ENCODE results near the gene TTLL1. TPM values are rescaled to one million over a fixed set of nuclear protein-coding genes. Genes with fewer than 3 reads are reported as not detected.
"Not testable (repeated sequence)": the region's sequence is repeated elsewhere in the genome, so short reads cannot be mapped to it uniquely, and the experiment has no call there.

Gene TTLL1
- total RNA-seq, 2 donors from 2014 or later: 4.4 to 5.2 TPM

DNA sequence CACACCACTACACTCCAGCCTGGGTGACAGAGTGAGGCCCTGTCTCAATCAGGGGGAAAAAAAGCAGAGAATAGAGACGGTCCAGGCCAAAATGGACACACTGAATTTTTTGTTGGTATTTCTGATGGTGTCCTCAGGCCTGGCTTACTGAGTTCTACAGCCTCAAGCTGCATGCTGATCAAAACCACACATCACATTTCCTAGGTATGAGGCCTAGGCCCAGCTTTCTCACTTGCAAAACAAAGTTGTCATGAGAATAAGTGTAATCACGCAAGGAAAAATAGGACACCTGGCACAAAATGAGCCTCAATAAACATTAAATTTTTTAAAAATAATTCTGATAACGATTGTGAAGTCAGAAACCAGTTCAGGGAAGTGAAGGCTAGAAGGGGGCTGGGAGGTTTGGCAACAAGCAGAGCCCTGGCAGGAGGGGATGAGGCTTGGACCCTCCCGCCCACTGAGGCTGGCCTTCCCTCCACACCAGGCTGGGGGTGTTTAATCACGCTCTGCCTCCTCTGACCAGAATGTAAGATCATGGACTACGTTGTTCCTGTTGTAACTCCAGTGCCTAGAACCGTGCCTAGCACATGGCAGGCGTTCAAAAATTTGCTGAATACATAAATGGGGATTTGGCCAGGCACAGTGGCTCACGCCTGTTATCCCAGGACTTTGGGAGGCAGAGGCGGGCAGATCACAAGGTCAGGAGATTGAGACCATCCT lies 92.4 kb downstream of the TTLL1 start:
- no peak for DNase-seq (ENCODE audit: low spot score)
- Histone ChIP-seq H3K9me3 (no peaks in the 10 kb centered on the region), H3K4me3 (no peak overlapping the region), H3K4me1 (peaks cover 7 to 82% of the 10 kb centered on the region in 2 donors), H3K27me3 (no peaks in the 10 kb centered on the region), H3K36me3 (no peaks in the 10 kb centered on the region), H3K27ac (peak overlapping the region; percentile 54 to 86)
- TF ChIP-seq, protein P1, sequence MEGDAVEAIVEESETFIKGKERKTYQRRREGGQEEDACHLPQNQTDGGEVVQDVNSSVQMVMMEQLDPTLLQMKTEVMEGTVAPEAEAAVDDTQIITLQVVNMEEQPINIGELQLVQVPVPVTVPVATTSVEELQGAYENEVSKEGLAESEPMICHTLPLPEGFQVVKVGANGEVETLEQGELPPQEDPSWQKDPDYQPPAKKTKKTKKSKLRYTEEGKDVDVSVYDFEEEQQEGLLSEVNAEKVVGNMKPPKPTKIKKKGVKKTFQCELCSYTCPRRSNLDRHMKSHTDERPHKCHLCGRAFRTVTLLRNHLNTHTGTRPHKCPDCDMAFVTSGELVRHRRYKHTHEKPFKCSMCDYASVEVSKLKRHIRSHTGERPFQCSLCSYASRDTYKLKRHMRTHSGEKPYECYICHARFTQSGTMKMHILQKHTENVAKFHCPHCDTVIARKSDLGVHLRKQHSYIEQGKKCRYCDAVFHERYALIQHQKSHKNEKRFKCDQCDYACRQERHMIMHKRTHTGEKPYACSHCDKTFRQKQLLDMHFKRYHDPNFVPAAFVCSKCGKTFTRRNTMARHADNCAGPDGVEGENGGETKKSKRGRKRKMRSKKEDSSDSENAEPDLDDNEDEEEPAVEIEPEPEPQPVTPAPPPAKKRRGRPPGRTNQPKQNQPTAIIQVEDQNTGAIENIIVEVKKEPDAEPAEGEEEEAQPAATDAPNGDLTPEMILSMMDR (IDR thresholded peaks at IDR 0.05): no peak

DNA sequence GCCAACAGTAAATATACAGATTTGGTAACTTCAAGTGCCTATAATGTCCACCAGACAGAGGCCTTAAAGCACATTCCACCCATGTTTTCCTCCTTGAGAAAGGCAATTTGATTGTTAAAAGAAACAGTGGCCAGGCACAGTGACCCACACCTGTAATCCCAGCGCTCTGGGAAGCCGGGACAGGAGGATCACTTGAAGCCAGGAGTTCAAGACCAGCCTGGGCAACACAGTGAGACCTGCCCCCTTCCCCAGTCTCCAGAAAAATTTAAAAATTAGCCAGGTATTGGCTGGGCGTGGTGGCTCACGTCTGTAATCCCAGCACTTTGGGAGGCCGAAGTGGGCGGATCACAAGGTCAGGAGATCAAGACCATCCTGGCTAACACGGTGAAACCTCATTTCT lies 93.5 kb downstream of the TTLL1 start:
- not testable (repeated sequence) for H3K36me3 ChIP-seq; H3K4me3 ChIP-seq; DNase-seq (ENCODE audit: low spot score); H3K27me3 ChIP-seq; H3K9me3 ChIP-seq
- H3K4me1 ChIP-seq: peaks cover 7 to 79% of the 10 kb centered on the region in 2 donors
- H3K27ac ChIP-seq: peak overlapping the region; percentile 67 to 86

DNA sequence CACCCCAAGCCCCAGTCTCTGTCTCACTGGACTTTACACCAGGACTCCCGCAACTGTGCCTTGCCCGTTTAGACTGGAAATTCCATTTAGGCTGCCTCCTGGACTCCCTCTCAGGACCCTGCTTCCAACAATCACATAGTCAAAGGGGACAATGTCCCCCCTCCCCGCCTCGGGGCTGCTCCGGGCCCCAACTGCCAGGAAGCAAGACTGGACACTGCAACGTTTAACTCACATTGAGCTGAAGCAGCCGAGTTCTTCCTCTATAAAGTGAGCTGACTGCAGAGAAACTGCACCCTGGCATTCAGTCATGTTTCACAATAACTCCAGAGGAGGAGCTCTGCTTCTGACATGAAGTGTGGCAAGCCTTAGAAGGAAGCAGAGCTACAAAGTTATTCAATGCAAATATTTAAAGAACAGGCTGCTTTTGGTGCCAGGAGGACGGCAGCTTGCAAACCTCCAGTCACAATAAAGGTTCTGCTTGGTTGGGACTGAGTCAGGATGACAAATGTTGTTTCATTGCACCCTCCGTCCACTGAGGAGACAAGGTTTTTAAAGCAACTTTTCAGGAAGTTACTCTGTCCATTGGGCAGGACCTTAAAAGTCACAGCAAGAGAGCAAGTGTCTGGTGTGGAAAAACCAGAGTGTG lies 94.2 kb downstream of the TTLL1 start:
- Histone ChIP-seq H3K4me3 (peak overlapping the region in 1 of 2 donors; percentile 20), H3K36me3 (no peaks in the 10 kb centered on the region), H3K9me3 (no peaks in the 10 kb centered on the region), H3K27ac (peak overlapping the region; percentile 67 to 86), H3K4me1 (peaks cover 7 to 79% of the 10 kb centered on the region in 2 donors), H3K27me3 (no peaks in the 10 kb centered on the region)
- TF ChIP-seq, protein P1 (IDR thresholded peaks at IDR 0.05): no peak
- DNase-seq (ENCODE audit: low spot score): peak; percentile 76

DNA sequence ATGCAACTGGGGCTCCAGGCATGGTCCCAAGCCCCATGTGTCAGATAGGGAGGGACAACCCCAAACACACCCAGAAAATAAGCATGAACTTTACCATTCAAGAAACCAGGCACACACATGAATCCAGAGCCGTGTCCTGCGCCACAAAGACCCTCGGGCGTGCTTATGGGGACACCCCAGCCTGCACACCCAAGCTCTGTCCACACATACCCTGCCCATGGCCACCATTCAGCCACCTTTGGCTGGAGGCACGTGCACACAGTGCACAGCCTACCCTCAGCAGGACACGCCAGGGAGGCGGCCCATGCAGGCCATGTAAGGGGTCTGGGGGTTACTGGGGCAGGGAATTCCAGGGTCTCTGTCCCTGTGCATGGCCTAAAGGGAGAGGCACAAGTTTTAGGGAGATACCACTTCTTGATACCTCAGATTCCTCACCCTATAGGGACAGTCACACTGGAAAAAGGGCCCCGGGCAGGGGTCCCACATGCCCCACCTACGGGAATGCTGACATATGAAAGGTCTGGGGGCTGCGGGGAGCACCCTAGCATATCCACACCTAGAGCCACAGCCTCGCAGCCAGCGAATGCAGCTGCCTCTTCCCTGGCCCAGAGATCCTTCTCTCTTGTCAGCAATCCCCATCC lies 94.8 kb downstream of the TTLL1 start:
- peak overlapping the region in 1 of 2 donors; percentile 20 for H3K4me3 ChIP-seq
- TF ChIP-seq, protein P1 (IDR thresholded peaks at IDR 0.05): no peak
- H3K9me3 ChIP-seq: no peaks in the 10 kb centered on the region
- no peaks in the 10 kb centered on the region for H3K27me3 ChIP-seq
- H3K27ac ChIP-seq: peak overlapping the region; percentile 67 to 86
- peaks cover 7 to 76% of the 10 kb centered on the region in 2 donors for H3K4me1 ChIP-seq
- no peak for DNase-seq (ENCODE audit: low spot score)
- H3K36me3 ChIP-seq: no peaks in the 10 kb centered on the region

DNA sequence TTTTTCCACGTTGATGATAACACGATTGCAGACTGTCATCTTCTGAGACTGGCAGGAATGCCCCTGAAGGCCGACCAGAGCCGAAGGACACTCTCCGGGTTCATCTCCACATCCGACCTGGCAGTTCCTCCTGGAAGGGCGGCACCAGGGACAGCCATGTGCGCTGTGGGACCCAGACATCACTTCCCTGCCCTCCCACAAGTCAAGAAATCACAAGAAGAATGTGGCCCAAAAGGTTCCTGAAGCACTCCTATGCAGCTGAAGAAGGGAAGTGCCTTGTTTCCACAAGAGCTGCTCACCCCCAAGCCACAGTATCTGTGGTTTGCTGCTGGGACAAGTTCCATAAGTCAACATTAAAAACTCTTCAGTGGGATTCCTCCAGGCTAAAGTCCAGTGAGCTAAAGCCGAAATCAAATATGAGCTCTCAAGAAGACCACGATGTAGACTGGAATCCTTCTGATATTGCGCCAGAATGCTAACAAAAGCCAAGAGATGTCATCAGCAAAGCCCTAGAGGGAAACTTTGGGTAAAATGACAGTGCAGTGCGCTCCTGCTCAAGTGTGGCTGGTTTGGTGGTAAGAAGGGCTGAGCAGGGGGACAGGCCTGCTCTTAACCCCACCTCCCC lies 95.4 kb downstream of the TTLL1 start:
- Histone ChIP-seq H3K4me3 (no peak overlapping the region), H3K27ac (peak overlapping the region; percentile 67 to 86), H3K36me3 (no peaks in the 10 kb centered on the region), H3K9me3 (no peaks in the 10 kb centered on the region), H3K27me3 (no peaks in the 10 kb centered on the region), H3K4me1 (peaks cover 7 to 76% of the 10 kb centered on the region in 2 donors)
- no peak for DNase-seq (ENCODE audit: low spot score)
- TF ChIP-seq, protein P1 (IDR thresholded peaks at IDR 0.05): no peak

Data from right atrium auricular region (tissue), 2 donors.